K562 (cell line): ENCODE measurements around the gene NTN3. TPM values are rescaled to one million over a fixed set of nuclear protein-coding genes. Genes with fewer than 3 reads are reported as not detected.

Experiments
- ATAC-seq: fragments of 200-7000 bp; cut with Tn5 transposase; 3 replicates; pipeline ENCODE4 v1.9.1; 2020; ENCODE audit warnings: moderate library complexity
- BruUV-seq: library from RNA; stranded (reverse); fragments of 400-500 nt; replicated peaks from 2 replicates; lab custom pipeline; 2021; lab: Mats Ljungman, UMichigan
- CTCF ChIA-PET: fragments of 300-600 bp; formaldehyde crosslinking; extraction: SDS; loops from one replicate; lab custom pipeline; 2021; ENCODE audit warnings: low intra/inter-chr PET ratio; lab: Yijun Ruan, JAX
- POLR2A ChIA-PET: fragments of 300-600, 350-650 bp; sonication (Branson Sonifier 250); formaldehyde crosslinking; extraction: SDS; loops from one replicate; lab custom pipeline; 2021; ENCODE audit warnings: antibody characterized with exemption, inconsistent platforms; lab: Yijun Ruan, JAX
- DNase-seq, 4 experiments: peaks; one replicate each; pipeline versions ENCODE4 v3.0.0 to v3.0.0-alpha.2; 2011 to 2018; ENCODE audit warnings: low spot score in 3 of 4, mixed read lengths in 3 of 4; ENCODE audit errors: extremely low read depth in 1 of 4
- FAIRE-seq: peaks from 2 replicates; lab custom pipeline; 2011; peaks lifted over from hg19 to GRCh38; lab: Jason Lieb, UNC
- H2AFZ ChIP-seq: 2 replicates; pipeline ENCODE4 v1.6.0; 2011; ENCODE audit warnings: low read depth, low read length, control low read depth, inconsistent platforms
- H3K27ac ChIP-seq: fragments of 200-600 bp; 3 replicates; pipeline ENCODE4 v1.8.0; 2011; ENCODE audit warnings: low read depth, mild to moderate bottlenecking, control low read depth, inconsistent platforms, low read length, moderate library complexity, mixed read lengths; ENCODE audit errors: extremely low read depth
- H3K27me3 ChIP-seq, 2 experiments: fragments of 300-600 bp in 1 of 2; 2 replicates in 1 of 2; 3 replicates in 1 of 2; pipeline versions ENCODE4 v1.6.0 to v1.8.0; 2011; ENCODE audit warnings: inconsistent platforms in 2 of 2, low read length in 2 of 2, mild to moderate bottlenecking in 1 of 2, mixed read lengths in 1 of 2, moderate library complexity in 1 of 2; ENCODE audit not compliant: control insufficient read depth in 2 of 2, insufficient read depth in 2 of 2
- H3K36me3 ChIP-seq: fragments of 300-600 bp; 3 replicates; pipeline ENCODE4 v1.8.0; 2011; ENCODE audit warnings: mild to moderate bottlenecking, low read length, inconsistent platforms; ENCODE audit not compliant: control insufficient read depth, insufficient read depth
- H3K4me1 ChIP-seq, 2 experiments: fragments of 200-600 bp in 1 of 2; replicated peaks in 1 of 2; 2 replicates in 1 of 2; 3 replicates in 1 of 2; pipeline versions ENCODE4 v1.5.1 to v1.8.0; 2011; ENCODE audit warnings: inconsistent platforms in 2 of 2, low read length in 2 of 2, mild to moderate bottlenecking in 1 of 2, mixed read lengths in 1 of 2, moderate library complexity in 1 of 2; ENCODE audit not compliant: control insufficient read depth in 2 of 2, insufficient read depth in 2 of 2
- H3K4me2 ChIP-seq: 2 replicates; pipeline ENCODE4 v1.6.1; 2011; ENCODE audit warnings: low read length, control low read depth, inconsistent platforms, mixed read lengths; ENCODE audit not compliant: insufficient read depth
- H3K4me3 ChIP-seq: fragments of 200-600 bp; sonication (generic), shearing (Covaris generic); 2 replicates; pipeline ENCODE4 v1.5.1; 2016; ENCODE audit warnings: control low read depth, inconsistent platforms
- H3K79me2 ChIP-seq: fragments of 200-600 bp; 3 replicates; pipeline ENCODE4 v1.8.0; 2011; ENCODE audit warnings: low read length, inconsistent platforms; ENCODE audit not compliant: control insufficient read depth, insufficient read depth
- H3K9ac ChIP-seq, 2 experiments: 2 replicates each; pipeline versions ENCODE4 v1.6.0 to v1.6.1; 2011; ENCODE audit warnings: low read depth in 2 of 2, low read length in 2 of 2, control low read depth in 1 of 2, inconsistent platforms in 1 of 2, mild to moderate bottlenecking in 1 of 2, mixed read lengths in 1 of 2; ENCODE audit not compliant: insufficient read depth in 1 of 2
- H3K9me1 ChIP-seq: one replicate; pipeline ENCODE4 v1.6.0; 2011; ENCODE audit warnings: inconsistent platforms, mild to moderate bottlenecking, low read length, moderate library complexity; ENCODE audit not compliant: control insufficient read depth, insufficient read depth
- H3K9me3 ChIP-seq: replicated peaks from 2 replicates; pipeline ENCODE4 v1.5.1; 2011; ENCODE audit warnings: low read depth, low read length, inconsistent platforms; ENCODE audit not compliant: control insufficient read depth, insufficient read depth
- H4K20me1 ChIP-seq: replicated peaks from 2 replicates; pipeline ENCODE4 v1.6.1; 2011; ENCODE audit warnings: low read length, inconsistent platforms, mixed read lengths; ENCODE audit not compliant: control insufficient read depth, insufficient read depth
- ATF2 ChIP-seq: sonication (generic); formaldehyde crosslinking; IDR thresholded peaks from 2 replicates; pipeline ENCODE4 v1.8.1; 2022; ENCODE audit warnings: missing genetic modification reagents
- CAMTA2 ChIP-seq: fragments of 250-450 bp; sonication (Bioruptor Pico); conservative IDR thresholded peaks from 2 replicates; pipeline ENCODE4 v1.5.1; 2022
- FOXP1 ChIP-seq: sonication (generic); formaldehyde crosslinking; IDR thresholded peaks from 2 replicates; pipeline ENCODE4 v1.8.0; 2022; ENCODE audit warnings: mild to moderate bottlenecking, missing genetic modification reagents
- MXD1 ChIP-seq: fragments of 250-450 bp; sonication (Bioruptor Pico); IDR thresholded peaks from 2 replicates; pipeline ENCODE4 v1.8.0; 2021; ENCODE audit warnings: borderline replicate concordance, mild to moderate bottlenecking, moderate library complexity; ENCODE audit not compliant: poor library complexity, severe bottlenecking
- NCOA4 ChIP-seq: fragments of 450-650 bp; IDR thresholded peaks from 2 replicates; pipeline ENCODE4 v1.6.1; 2018; ENCODE audit warnings: mild to moderate bottlenecking; ENCODE audit not compliant: partially characterized antibody
- NR4A1 ChIP-seq, 2 experiments: fragments of 250-450 bp in 1 of 2; fragments of 450-650 bp in 1 of 2; sonication (Bioruptor Pico) in 1 of 2; IDR thresholded peaks; 2 replicates each; pipeline versions ENCODE4 v1.4.0 to v1.6.1; 2016 to 2020; ENCODE audit warnings: mild to moderate bottlenecking in 2 of 2, missing compliant biosample characterization in 1 of 2, missing genetic modification characterization in 1 of 2, moderate library complexity in 1 of 2
- ZNF217 ChIP-seq: sonication (generic); formaldehyde crosslinking; IDR thresholded peaks from 2 replicates; pipeline ENCODE4 v1.8.0; 2022; ENCODE audit warnings: mild to moderate bottlenecking, missing genetic modification reagents
- ZNF512 ChIP-seq: IDR thresholded peaks from 2 replicates; pipeline ENCODE4 v1.6.1; 2016; ENCODE audit warnings: missing genetic modification characterization, missing compliant biosample characterization
- ZNF561 ChIP-seq: fragments of 450-650 bp; formaldehyde crosslinking; conservative IDR thresholded peaks from 2 replicates; pipeline ENCODE4 v1.4.0; 2020; ENCODE audit warnings: mild to moderate bottlenecking, moderate library complexity
- WGBS: fragments of 100-300 bp; shearing (Covaris generic); methylation state at CpG from one replicate; pipeline ENCODE4 v1.1.6; 2016; ENCODE audit warnings: low coverage, mixed read lengths; ENCODE audit not compliant: insufficient coverage; ENCODE audit errors: missing lambda C conversion rate; 5-methylcytosine and 5-hydroxymethylcytosine counted together
- in situ Hi-C: fragments of 300-500 bp; cut with MboI; formaldehyde crosslinking; loops from 4 replicates; pipeline ENCODE4 v1.15.0; 2018; ENCODE audit warnings: inconsistent platforms, mixed read lengths
- intact Hi-C: fragments of 100-400 bp; cut with micrococcal nuclease; formaldehyde crosslinking; loops from 2 replicates; pipeline ENCODE4 v1.14.2; 2022
- polyA plus RNA-seq, 8 experiments: library from polyadenylated mRNA; depleted of rRNA in 4 of 8; stranded (reverse) in 5 of 8; unstranded in 3 of 8; fragments of >200 nt; fragmentation: Nextera tagmentation in 2 of 8; fragmentation: Illumina TruSeq in 1 of 8; extraction: Ambion mirVana in 2 of 8; extraction: Trizol in 1 of 8; gene quantifications; 2 replicates each; pipeline versions ENCODE4 v1.2.1 to v1.2.3, GENCODE V29; 2011 to 2014; ENCODE audit warnings: inconsistent platforms in 1 of 8, missing spikeins in 1 of 8
- total RNA-seq, 7 experiments: library from RNA; depleted of rRNA in 6 of 7; stranded (reverse); fragments of >200 nt in 6 of 7; fragmentation: Illumina TruSeq in 2 of 7; extraction: Trizol in 2 of 7; gene quantifications; 2 replicates each; pipeline versions ENCODE4 v1.2.1 to v1.2.3, GENCODE V29; 2011 to 2021; ENCODE audit warnings: low replicate concordance in 1 of 7
- TF ChIP-seq, protein P1 (sequence below): fragments of 450-650 bp; IDR thresholded peaks from 2 replicates; pipeline ENCODE4 v1.6.1; 2016; ENCODE audit warnings: missing biosample characterization, missing genetic modification characterization

NTN3 gene
- total and polyA plus RNA-seq, 9 of the 15 experiments (the other 6 are each of a cell fraction or from before 2014, with no cell fraction given): not detected

DNA sequence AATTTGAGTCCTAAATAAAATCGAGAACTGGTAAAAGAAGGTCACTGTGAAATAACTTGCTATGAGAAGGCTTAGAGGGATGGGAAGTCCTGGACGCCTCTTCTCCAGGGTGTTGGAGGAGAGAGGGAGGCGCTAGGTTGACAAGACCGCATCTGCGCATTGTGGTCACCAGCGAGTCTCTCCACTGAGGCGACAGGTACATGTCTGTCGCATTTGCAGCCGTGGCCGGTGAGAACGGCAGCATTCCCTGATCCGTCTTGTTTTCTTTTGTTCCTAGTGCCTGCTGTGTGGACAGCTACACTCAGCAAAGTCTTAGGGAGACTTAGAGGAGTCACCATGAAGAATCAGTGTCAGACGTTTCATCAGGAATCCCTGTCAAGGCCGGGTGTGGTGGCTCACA, 34.6 kb downstream of the NTN3 start (continued):
- no peak for TF ChIP-seq CAMTA2 (CRISPR knock-in tag)

DNA sequence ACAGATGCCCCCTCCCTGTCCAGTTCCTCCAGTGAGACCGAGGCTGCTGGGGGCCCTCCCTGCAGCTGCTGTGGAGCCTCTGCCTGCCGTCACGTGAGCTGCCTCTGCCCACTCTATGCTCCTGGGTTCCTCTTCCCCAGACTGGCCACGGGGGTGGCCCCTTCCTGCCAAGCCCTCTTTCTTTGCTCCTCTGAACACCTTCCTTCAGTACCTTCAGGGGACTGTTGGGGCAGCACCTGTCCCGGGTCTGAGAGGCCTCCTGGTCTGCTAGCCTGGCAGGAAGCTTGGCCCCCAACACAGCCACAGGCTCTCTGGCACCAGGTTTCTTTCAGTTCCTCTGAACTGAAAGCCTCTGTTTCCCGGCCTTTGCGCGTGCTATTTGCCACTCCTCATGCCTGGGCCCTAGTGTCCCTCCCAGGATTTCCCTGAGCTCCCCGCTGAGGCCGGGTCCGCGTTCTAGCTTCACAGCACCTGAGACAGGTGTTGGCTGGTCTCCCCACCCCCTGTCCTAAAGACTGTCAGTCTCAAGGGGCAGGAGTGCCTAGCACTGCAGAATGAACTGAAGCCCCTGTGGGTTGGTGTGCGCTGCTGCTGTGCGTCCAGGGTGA, 36.1 kb downstream of the NTN3 start:
- H3K27ac ChIP-seq: no peak overlapping the region
- H3K4me1 ChIP-seq: peaks cover 21 to 56% of the 10 kb centered on the region in 2 experiments
- H3K9me3 ChIP-seq: no peaks in the 10 kb centered on the region
- no peaks in the 10 kb centered on the region; the same call in 2 of the 3 replicates for H3K79me2 ChIP-seq
- peaks cover 3% of the 10 kb centered on the region; the same call in 1 of the 2 replicates for H4K20me1 ChIP-seq
- H3K4me3 ChIP-seq: no peak overlapping the region
- no peak overlapping the region for H3K4me2 ChIP-seq
- WGBS: 81% methylated on average over 14 of the region's 14 CpGs
- ATAC-seq (no peak; the same call in 2 of the 3 replicates), FAIRE-seq (no peak), DNase-seq (no peak)
- POLR2A ChIA-PET: interaction anchor here (0.6 kb wide), 1 partner anchor 1394 kb away, joined by 3 read pairs; no protein-coding TSS in a partner anchor
- no peak overlapping the region for H2AFZ ChIP-seq
- CTCF ChIA-PET: interaction anchor here (0.6 kb wide), 1 partner anchor 900 kb away, joined by 3 read pairs; no protein-coding TSS in a partner anchor
- intact Hi-C loops: loop anchor here (10.0 kb wide), 1 partner anchor 162 kb away; the partner anchor contains the start of gene ABCA3
- in situ Hi-C loops: no loop called here
- no peaks in the 10 kb centered on the region for H3K27me3 ChIP-seq
- no TSS peak for BruUV-seq
- H3K36me3 ChIP-seq: peaks cover 16% of the 10 kb centered on the region; the same call in 1 of the 3 replicates
- H3K9ac ChIP-seq: peak overlapping the region in 1 of 2 experiments; percentile 66; a peak in 1 of 4 replicates
- no peaks in the 10 kb centered on the region for H3K9me1 ChIP-seq
- TF ChIP-seq NCOA4 (no peak), ZNF217 (CRISPR knock-in tag) (no peak), MXD1 (CRISPR knock-in tag) (no peak), FOXP1 (CRISPR knock-in tag) (no peak), ZNF512 (tag) (no peak), ZNF561 (CRISPR knock-in tag) (no peak), ATF2 (CRISPR knock-in tag) (no peak), NR4A1 (CRISPR knock-in tag; IDR thresholded peaks at IDR 0.05) (no peak), NR4A1 (tag; IDR thresholded peaks at IDR 0.05) (no peak)
- TF ChIP-seq, protein P1, sequence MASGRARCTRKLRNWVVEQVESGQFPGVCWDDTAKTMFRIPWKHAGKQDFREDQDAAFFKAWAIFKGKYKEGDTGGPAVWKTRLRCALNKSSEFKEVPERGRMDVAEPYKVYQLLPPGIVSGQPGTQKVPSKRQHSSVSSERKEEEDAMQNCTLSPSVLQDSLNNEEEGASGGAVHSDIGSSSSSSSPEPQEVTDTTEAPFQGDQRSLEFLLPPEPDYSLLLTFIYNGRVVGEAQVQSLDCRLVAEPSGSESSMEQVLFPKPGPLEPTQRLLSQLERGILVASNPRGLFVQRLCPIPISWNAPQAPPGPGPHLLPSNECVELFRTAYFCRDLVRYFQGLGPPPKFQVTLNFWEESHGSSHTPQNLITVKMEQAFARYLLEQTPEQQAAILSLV (tag): no peak
